Endothelial cell (in vitro differentiated cells): ENCODE data around the gene ADORA1. TPM values are rescaled to one million over a fixed set of nuclear protein-coding genes. Genes with fewer than 3 reads are reported as not detected.

Experiments used
- DNase-seq: peaks from one replicate; pipeline ENCODE4 v3.0.0; 2021; ENCODE audit warnings: low spot score
- H3K27ac Mint-ChIP-seq: one replicate; pipeline ENCODE4 v1.8.0; 2021; ENCODE audit warnings: mixed read lengths, inconsistent platforms; ENCODE audit not compliant: unreplicated experiment
- H3K27me3 Mint-ChIP-seq: one replicate; pipeline ENCODE4 v1.8.0; 2021; ENCODE audit warnings: mild to moderate bottlenecking, moderate library complexity, mixed read lengths, inconsistent platforms; ENCODE audit not compliant: unreplicated experiment
- H3K36me3 Mint-ChIP-seq: one replicate; pipeline ENCODE4 v1.8.0; 2021; ENCODE audit warnings: mild to moderate bottlenecking, low read depth, mixed read lengths, inconsistent platforms; ENCODE audit not compliant: unreplicated experiment
- H3K4me1 Mint-ChIP-seq: one replicate; pipeline ENCODE4 v1.8.0; 2021; ENCODE audit warnings: mild to moderate bottlenecking, mixed read lengths, inconsistent platforms; ENCODE audit not compliant: unreplicated experiment
- H3K4me3 Mint-ChIP-seq: one replicate; pipeline ENCODE4 v1.8.0; 2021; ENCODE audit warnings: mild to moderate bottlenecking, mixed read lengths, inconsistent platforms; ENCODE audit not compliant: unreplicated experiment
- H3K9me3 Mint-ChIP-seq: one replicate; pipeline ENCODE4 v1.8.0; 2021; ENCODE audit warnings: mixed read lengths, inconsistent platforms; ENCODE audit not compliant: unreplicated experiment
- total RNA-seq: library from RNA; stranded (reverse); fragmentation: NEBNext Ultra II Directional; extraction: Animal tissue kit (Norgen Biotek cat#: 25700); gene quantifications from one replicate; pipeline ENCODE4 v1.2.1, GENCODE V29; 2021; ENCODE audit not compliant: unreplicated experiment
- TF ChIP-seq, protein P1 (sequence below): fragments of 200-600 bp; sonication (generic); IDR thresholded peaks from one replicate; pipeline ENCODE4 v1.5.0; 2021; ENCODE audit warnings: antibody characterized with exemption; ENCODE audit not compliant: unreplicated experiment

ADORA1 gene
- total RNA-seq, 1 donor from 2014 or later = 16.3 TPM

DNA sequence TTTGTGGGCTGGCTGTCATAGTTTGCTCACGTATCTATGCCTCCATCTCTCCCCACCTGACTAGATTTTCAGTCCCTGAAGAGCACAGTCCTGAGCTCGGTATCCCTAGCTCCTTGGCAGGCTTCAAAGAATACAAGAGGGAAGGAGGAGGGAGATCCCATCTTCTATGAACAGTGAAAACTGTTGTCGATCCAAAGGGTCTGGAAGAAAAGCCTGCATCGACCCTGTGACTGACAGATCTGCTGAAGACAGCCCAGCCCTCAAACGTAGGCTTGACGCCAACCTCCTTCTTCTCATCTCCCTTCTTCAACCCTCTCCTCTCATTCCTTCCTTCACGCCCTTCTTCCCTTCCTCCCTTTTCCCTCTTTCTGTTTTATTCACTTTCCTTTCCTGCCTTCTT is 13.3 kb upstream of the ADORA1 start:
- TF ChIP-seq, protein P1, sequence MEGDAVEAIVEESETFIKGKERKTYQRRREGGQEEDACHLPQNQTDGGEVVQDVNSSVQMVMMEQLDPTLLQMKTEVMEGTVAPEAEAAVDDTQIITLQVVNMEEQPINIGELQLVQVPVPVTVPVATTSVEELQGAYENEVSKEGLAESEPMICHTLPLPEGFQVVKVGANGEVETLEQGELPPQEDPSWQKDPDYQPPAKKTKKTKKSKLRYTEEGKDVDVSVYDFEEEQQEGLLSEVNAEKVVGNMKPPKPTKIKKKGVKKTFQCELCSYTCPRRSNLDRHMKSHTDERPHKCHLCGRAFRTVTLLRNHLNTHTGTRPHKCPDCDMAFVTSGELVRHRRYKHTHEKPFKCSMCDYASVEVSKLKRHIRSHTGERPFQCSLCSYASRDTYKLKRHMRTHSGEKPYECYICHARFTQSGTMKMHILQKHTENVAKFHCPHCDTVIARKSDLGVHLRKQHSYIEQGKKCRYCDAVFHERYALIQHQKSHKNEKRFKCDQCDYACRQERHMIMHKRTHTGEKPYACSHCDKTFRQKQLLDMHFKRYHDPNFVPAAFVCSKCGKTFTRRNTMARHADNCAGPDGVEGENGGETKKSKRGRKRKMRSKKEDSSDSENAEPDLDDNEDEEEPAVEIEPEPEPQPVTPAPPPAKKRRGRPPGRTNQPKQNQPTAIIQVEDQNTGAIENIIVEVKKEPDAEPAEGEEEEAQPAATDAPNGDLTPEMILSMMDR = no peak
- Mint-ChIP-seq H3K4me1 (peaks cover 11% of the 10 kb centered on the region), H3K4me3 (no peak overlapping the region), H3K36me3 (no peaks in the 10 kb centered on the region), H3K27me3 (peaks cover 5% of the 10 kb centered on the region), H3K9me3 (no peaks in the 10 kb centered on the region), H3K27ac (no peak overlapping the region)
- DNase-seq = no peak

DNA sequence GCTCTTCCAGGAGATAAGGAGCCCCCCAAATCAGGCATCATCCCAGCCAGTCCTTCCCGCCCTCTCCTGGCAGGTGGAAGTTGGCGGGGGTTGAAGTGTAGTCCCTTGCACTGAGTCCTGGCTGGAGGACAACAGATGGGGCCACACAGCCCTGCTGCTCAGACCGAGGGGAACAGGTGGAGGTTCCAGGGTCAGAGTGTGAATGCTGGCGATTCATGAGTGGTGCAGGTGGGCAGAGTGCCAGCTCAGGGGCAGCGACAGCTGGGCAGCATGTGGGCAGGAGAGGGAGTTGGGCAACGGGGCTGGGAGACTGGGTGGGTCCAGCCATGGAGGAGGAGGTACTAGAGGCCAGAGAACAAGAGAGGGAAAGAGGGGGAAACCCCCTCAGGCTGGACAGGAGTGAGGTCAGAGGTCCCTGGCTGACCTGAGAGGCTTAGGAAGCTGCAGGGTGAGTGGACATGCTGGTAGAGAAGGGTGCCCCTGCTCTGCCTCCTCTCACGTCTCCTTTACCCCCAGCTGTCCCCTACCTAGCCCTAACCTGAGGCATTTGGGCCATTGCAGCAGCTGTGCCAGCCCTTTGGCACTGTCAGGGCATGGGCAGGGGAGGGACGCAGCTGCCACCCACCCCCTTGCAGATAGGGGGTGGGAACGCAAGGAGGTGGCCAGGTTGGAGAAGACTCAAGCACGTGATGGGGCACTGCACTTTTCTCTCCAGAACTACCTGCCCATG is 11.3 kb upstream of the ADORA1 start:
- no peak for DNase-seq
- Mint-ChIP-seq H3K4me3 (no peak overlapping the region), H3K27ac (no peak overlapping the region), H3K27me3 (peaks cover 10% of the 10 kb centered on the region), H3K36me3 (no peaks in the 10 kb centered on the region), H3K4me1 (peaks cover 19% of the 10 kb centered on the region), H3K9me3 (no peaks in the 10 kb centered on the region)
- TF ChIP-seq, protein P1 = no peak

DNA sequence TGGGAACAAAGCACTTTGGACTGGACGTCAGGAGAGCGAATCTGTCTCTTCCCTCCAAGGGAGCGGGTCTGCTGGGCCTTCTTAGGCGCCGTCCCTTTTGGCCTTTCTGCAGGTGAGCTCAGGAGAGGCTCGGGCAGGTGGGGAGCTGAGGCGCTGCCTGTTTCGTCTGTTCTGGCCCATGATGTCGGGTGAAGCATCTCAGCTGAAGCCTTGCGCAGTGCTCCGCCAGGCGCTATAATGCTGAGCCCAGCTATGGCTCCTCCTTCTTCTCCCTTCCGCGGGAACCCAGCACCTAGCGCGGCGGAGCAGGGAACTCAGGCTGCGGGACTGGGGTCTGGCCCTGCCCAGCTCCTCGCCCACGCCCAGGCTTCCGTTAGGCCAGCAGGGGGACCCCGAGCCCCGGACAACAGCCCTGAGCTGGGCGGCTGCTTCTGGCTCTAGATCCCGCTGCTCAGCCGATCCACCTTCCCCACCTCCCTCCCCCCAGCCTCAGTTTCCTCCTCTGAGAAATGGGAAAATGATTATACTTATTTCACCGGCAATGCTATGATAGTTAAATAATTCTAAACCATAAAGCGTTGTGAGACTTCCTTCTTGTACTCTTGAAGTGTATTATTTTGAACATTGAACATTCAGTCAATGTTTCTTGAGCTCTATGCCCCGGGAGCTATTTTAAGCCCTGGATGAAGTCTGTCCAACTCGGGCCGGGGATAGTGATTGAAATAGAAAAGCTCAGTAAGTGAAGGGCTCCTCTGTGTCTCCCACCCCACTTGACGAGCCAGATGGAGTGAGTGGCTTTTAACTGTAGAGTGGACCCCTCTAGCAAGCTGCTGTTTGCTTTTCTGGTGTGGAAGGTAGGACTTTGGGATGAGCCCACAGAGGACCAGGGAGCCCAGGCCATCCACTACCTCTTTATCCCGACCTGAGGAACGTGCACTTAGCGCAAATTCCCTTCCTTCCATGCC is 9.6 kb upstream of the ADORA1 start:
- H3K27me3 Mint-ChIP-seq = peaks cover 17% of the 10 kb centered on the region
- H3K36me3 Mint-ChIP-seq = peaks cover 4% of the 10 kb centered on the region
- DNase-seq = peak; percentile 90
- no peaks in the 10 kb centered on the region for H3K9me3 Mint-ChIP-seq
- peaks cover 33% of the 10 kb centered on the region for H3K4me1 Mint-ChIP-seq
- H3K27ac Mint-ChIP-seq = no peak overlapping the region
- H3K4me3 Mint-ChIP-seq = no peak overlapping the region
- TF ChIP-seq, protein P1 = peak; percentile 71

DNA sequence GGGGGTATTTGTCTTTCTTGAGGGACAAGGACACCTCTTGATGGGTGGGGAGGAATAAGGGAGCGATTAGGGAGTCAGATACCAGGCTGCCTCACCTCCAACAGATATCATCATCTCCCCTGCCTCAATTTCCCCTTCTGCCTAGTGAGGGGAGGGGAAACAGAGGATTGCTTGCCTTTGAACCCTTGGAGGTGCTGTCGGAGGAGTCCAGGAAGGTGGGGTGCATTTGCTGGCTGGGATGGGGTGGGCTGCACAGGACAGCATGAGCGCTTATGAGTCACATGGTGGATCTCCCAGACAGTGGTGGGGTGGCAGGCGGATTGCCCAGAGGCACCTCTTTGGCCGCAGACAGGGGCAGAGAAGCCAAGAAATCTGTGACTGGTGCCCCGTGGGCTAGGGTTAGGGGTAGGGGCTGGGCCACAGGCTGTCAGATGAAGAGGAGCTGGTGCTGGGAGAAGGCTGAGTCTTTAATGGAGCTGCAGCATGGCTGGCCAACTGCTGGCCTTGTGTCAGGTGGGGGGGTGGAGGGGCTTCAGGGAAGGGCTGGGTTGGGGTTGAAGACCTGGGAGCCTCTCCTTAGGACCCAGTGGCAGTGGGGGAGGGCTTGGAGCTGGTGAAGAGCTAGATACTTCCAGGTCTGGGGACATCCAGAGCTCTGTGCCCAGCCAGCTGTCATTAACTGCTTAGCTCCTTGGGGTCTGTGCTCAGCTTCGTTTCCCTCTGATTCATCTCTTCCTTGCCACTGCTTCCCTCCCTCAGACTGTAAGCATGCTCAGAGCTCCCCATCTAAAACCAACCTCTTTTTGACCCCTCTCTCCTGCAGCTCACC is 7.0 kb upstream of the ADORA1 start:
- Mint-ChIP-seq H3K27ac (peak overlapping the region; percentile 64), H3K4me1 (peaks cover 54% of the 10 kb centered on the region), H3K9me3 (no peaks in the 10 kb centered on the region), H3K4me3 (no peak overlapping the region), H3K36me3 (peaks cover 4% of the 10 kb centered on the region), H3K27me3 (peaks cover 28% of the 10 kb centered on the region)
- TF ChIP-seq, protein P1 = no peak
- DNase-seq = no peak
